K562 (cell line): ENCODE data around the gene FAM83D. TPM values are rescaled to one million over a fixed set of nuclear protein-coding genes. Genes with fewer than 3 reads are reported as not detected.

ENCODE experiments used
- ARHGAP35 ChIP-seq: fragments of 450-650 bp; IDR thresholded peaks from 2 replicates; pipeline ENCODE4 v1.6.1; 2018; ENCODE audit not compliant: partially characterized antibody
- BMI1 ChIP-seq: fragments of 150-350 bp; IDR thresholded peaks from 2 replicates; pipeline ENCODE4 v1.6.1; 2014; ENCODE audit warnings: low read length
- CBX2 ChIP-seq: fragments of 200-600 bp; sonication (generic); IDR thresholded peaks from one replicate; pipeline ENCODE4 v1.6.1; 2012; ENCODE audit warnings: mild to moderate bottlenecking, low read length, inconsistent platforms; ENCODE audit not compliant: insufficient read depth, poor library complexity, severe bottlenecking
- DNMT1 ChIP-seq: fragments of 450-650 bp; IDR thresholded peaks from 2 replicates; pipeline ENCODE4 v1.6.1; 2016; ENCODE audit warnings: antibody characterized with exemption, mild to moderate bottlenecking
- HMG20A ChIP-seq: fragments of 450-650 bp; formaldehyde crosslinking; conservative IDR thresholded peaks from 2 replicates; pipeline ENCODE4 v1.4.0; 2020; ENCODE audit warnings: mild to moderate bottlenecking, mixed read lengths
- NFATC3 ChIP-seq: fragments of 450-650 bp; IDR thresholded peaks from 2 replicates; pipeline ENCODE4 v1.6.1; 2017; ENCODE audit warnings: mild to moderate bottlenecking
- POLR2AphosphoS5 ChIP-seq: IDR thresholded peaks from 2 replicates; pipeline ENCODE4 v1.6.1; 2011; ENCODE audit warnings: mild to moderate bottlenecking, low read depth, low read length, moderate library complexity; ENCODE audit not compliant: control insufficient read depth, insufficient read depth
- POU5F1 ChIP-seq: fragments of 150-350 bp; IDR thresholded peaks from 2 replicates; pipeline ENCODE4 v1.6.1; 2014; ENCODE audit warnings: borderline replicate concordance, low read length, low read depth, mild to moderate bottlenecking; ENCODE audit not compliant: partially characterized antibody
- RAD51 ChIP-seq: fragments of 450-650 bp; IDR thresholded peaks from 2 replicates; pipeline ENCODE4 v1.7.1; 2016; ENCODE audit warnings: low read depth, mild to moderate bottlenecking, borderline replicate concordance
- RBM14 ChIP-seq: fragments of 200-400 bp; formaldehyde crosslinking; IDR thresholded peaks from 2 replicates; pipeline ENCODE4 v1.6.1; 2018; ENCODE audit warnings: low read depth, mild to moderate bottlenecking, low read length, moderate library complexity, borderline replicate concordance; ENCODE audit not compliant: insufficient read depth
- STAT5B ChIP-seq: fragments of 250-450 bp; sonication (Bioruptor Pico); IDR thresholded peaks from 2 replicates; pipeline ENCODE4 v1.8.0; 2021; ENCODE audit warnings: mild to moderate bottlenecking, inconsistent platforms
- ZFX ChIP-seq: sonication (generic); formaldehyde crosslinking; IDR thresholded peaks from 2 replicates; pipeline ENCODE4 v1.8.0; 2022; ENCODE audit warnings: mild to moderate bottlenecking, missing genetic modification reagents, moderate library complexity
- ZKSCAN1 ChIP-seq: fragments of 150-350 bp; IDR thresholded peaks from 2 replicates; pipeline ENCODE4 v1.6.1; 2016; ENCODE audit warnings: low read depth, low read length
- ZNF586 ChIP-seq: fragments of 450-650 bp; formaldehyde crosslinking; conservative IDR thresholded peaks from 2 replicates; pipeline ENCODE4 v1.4.0; 2020; ENCODE audit warnings: mild to moderate bottlenecking, moderate library complexity
- ZNF778 ChIP-seq: fragments of 450-650 bp; formaldehyde crosslinking; IDR thresholded peaks from 2 replicates; pipeline ENCODE4 v1.4.0; 2020; ENCODE audit warnings: mild to moderate bottlenecking, moderate library complexity
- polyA plus RNA-seq, 8 experiments: library from polyadenylated mRNA; depleted of rRNA in 4 of 8; stranded (reverse) in 5 of 8; unstranded in 3 of 8; fragments of >200 nt; fragmentation: Nextera tagmentation in 2 of 8; fragmentation: Illumina TruSeq in 1 of 8; extraction: Ambion mirVana in 2 of 8; extraction: Trizol in 1 of 8; gene quantifications; 2 replicates each; pipeline versions ENCODE4 v1.2.1 to v1.2.3, GENCODE V29; 2011 to 2014; ENCODE audit warnings: inconsistent platforms in 1 of 8, missing spikeins in 1 of 8
- total RNA-seq, 7 experiments: library from RNA; depleted of rRNA in 6 of 7; stranded (reverse); fragments of >200 nt in 6 of 7; fragmentation: Illumina TruSeq in 2 of 7; extraction: Trizol in 2 of 7; gene quantifications; 2 replicates each; pipeline versions ENCODE4 v1.2.1 to v1.2.3, GENCODE V29; 2011 to 2021; ENCODE audit warnings: low replicate concordance in 1 of 7
- TF ChIP-seq, protein P1 (sequence below): fragments of 250-450 bp; sonication (Bioruptor Pico); IDR thresholded peaks from 2 replicates; pipeline ENCODE4 v1.8.0; 2022; ENCODE audit warnings: moderate library complexity, mild to moderate bottlenecking, inconsistent platforms
- TF ChIP-seq, protein P2 (sequence below): fragments of 200-400 bp; formaldehyde crosslinking; IDR thresholded peaks from 2 replicates; pipeline ENCODE4 v1.6.1; 2017; ENCODE audit warnings: mild to moderate bottlenecking, low read depth, low read length, moderate library complexity
- TF ChIP-seq, protein P3 (sequence below): sonication (generic); formaldehyde crosslinking; IDR thresholded peaks from 2 replicates; pipeline ENCODE4 v1.8.0; 2022; ENCODE audit warnings: missing genetic modification reagents, mild to moderate bottlenecking, borderline replicate concordance
- TF ChIP-seq, protein P4 (sequence below): fragments of 450-650 bp; formaldehyde crosslinking; IDR thresholded peaks from 2 replicates; pipeline ENCODE4 v1.4.0; 2020; ENCODE audit warnings: mild to moderate bottlenecking
- TF ChIP-seq, protein P5 (sequence below), 2 experiments: IDR thresholded peaks; 2 replicates each; pipeline ENCODE4 v1.6.1; 2011; ENCODE audit warnings: borderline replicate concordance in 1 of 2, control low read depth in 1 of 2, low read depth in 1 of 2, low read length in 1 of 2, mild to moderate bottlenecking in 1 of 2, mixed read lengths in 1 of 2, moderate library complexity in 1 of 2; ENCODE audit not compliant: insufficient read depth in 1 of 2, insufficient read length in 1 of 2, poor library complexity in 1 of 2, severe bottlenecking in 1 of 2; ENCODE audit errors: extremely low read depth in 1 of 2

FAM83D gene
- total and polyA plus RNA-seq, 9 of the 15 experiments (the other 6 are each of a cell fraction or from before 2014, with no cell fraction given): 8.2 to 66.1 (median 43.5) TPM

DNA sequence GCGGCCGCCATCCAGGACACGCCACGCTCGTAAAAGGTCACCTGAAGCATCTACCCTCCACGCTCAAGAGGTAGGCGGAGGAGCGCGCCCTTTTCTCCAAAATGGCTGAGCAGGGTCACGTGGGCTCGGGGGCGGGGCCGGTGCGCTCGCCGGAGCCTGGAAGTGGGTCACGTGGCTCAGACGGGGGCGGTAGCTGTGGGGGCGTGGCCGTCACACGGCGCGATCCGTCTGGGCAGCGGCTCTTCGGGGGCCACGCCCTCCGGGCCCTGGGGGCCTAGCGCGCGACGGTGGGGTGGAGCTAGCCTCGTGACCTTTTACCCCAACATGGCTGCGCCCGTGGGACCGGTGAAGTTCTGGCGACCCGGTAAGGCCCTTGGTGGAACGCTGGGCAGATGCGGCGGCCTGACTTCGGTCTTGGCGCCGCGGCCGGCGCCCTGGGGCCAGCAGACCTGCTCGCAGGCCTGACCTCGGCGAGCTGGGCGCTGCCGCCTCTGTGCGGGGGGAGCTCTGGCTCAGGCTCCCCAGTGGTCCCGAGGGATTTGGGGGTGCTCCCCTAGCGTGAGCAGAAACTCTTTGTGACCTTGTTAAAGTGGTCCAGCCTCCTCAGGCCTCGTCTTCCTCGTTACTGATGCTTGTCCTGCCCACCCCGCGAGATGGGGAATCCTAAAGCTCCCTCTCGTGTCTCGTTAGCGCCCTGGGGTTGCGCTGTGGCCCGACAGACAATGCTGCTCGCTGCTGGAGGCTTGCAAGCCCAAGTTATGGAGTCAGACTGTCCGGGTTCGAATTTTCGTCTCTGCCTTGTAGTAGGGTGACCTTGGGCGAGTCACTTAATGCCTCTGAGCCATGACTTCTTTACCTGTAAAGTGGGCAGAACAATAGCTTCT lies 36.1 kb downstream of the FAM83D start, which contains the start of gene DHX35 (continued):
- TF ChIP-seq, protein P1, sequence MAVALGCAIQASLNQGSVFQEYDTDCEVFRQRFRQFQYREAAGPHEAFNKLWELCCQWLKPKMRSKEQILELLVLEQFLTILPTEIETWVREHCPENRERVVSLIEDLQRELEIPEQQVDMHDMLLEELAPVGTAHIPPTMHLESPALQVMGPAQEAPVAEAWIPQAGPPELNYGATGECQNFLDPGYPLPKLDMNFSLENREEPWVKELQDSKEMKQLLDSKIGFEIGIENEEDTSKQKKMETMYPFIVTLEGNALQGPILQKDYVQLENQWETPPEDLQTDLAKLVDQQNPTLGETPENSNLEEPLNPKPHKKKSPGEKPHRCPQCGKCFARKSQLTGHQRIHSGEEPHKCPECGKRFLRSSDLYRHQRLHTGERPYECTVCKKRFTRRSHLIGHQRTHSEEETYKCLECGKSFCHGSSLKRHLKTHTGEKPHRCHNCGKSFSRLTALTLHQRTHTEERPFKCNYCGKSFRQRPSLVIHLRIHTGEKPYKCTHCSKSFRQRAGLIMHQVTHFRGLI (CRISPR knock-in tag): no peak
- TF ChIP-seq ARHGAP35 (no peak), HMG20A (CRISPR knock-in tag) (no peak), BMI1 (no peak), ZNF586 (no peak), ZNF778 (no peak), RBM14 (no peak), ZKSCAN1 (0 out of 2 replicates have a peak, but pooled peaks have one; percentile 28), CBX2 (no peak), STAT5B (CRISPR knock-in tag) (no peak), POU5F1 (no peak), NFATC3 (no peak), ZFX (peak; percentile 94), RAD51 (peak; percentile 99), POLR2AphosphoS5 (peak; percentile 82), DNMT1 (no peak)
- TF ChIP-seq, protein P2, sequence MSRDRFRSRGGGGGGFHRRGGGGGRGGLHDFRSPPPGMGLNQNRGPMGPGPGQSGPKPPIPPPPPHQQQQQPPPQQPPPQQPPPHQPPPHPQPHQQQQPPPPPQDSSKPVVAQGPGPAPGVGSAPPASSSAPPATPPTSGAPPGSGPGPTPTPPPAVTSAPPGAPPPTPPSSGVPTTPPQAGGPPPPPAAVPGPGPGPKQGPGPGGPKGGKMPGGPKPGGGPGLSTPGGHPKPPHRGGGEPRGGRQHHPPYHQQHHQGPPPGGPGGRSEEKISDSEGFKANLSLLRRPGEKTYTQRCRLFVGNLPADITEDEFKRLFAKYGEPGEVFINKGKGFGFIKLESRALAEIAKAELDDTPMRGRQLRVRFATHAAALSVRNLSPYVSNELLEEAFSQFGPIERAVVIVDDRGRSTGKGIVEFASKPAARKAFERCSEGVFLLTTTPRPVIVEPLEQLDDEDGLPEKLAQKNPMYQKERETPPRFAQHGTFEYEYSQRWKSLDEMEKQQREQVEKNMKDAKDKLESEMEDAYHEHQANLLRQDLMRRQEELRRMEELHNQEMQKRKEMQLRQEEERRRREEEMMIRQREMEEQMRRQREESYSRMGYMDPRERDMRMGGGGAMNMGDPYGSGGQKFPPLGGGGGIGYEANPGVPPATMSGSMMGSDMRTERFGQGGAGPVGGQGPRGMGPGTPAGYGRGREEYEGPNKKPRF: no peak
- TF ChIP-seq, protein P3, sequence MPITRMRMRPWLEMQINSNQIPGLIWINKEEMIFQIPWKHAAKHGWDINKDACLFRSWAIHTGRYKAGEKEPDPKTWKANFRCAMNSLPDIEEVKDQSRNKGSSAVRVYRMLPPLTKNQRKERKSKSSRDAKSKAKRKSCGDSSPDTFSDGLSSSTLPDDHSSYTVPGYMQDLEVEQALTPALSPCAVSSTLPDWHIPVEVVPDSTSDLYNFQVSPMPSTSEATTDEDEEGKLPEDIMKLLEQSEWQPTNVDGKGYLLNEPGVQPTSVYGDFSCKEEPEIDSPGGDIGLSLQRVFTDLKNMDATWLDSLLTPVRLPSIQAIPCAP (CRISPR knock-in tag): no peak
- TF ChIP-seq, protein P4, sequence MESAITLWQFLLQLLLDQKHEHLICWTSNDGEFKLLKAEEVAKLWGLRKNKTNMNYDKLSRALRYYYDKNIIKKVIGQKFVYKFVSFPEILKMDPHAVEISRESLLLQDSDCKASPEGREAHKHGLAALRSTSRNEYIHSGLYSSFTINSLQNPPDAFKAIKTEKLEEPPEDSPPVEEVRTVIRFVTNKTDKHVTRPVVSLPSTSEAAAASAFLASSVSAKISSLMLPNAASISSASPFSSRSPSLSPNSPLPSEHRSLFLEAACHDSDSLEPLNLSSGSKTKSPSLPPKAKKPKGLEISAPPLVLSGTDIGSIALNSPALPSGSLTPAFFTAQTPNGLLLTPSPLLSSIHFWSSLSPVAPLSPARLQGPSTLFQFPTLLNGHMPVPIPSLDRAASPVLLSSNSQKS (CRISPR knock-in tag): no peak
- TF ChIP-seq, protein P5, sequence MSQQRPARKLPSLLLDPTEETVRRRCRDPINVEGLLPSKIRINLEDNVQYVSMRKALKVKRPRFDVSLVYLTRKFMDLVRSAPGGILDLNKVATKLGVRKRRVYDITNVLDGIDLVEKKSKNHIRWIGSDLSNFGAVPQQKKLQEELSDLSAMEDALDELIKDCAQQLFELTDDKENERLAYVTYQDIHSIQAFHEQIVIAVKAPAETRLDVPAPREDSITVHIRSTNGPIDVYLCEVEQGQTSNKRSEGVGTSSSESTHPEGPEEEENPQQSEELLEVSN (IDR thresholded peaks at IDR 0.05; ENCODE audit: borderline replicate concordance in 1 of 2, extremely low read depth in 1 of 2, insufficient read depth in 1 of 2, insufficient read length in 1 of 2, low read depth in 1 of 2, low read length in 1 of 2, poor library complexity in 1 of 2, severe bottlenecking in 1 of 2): peak; percentile 95 to 96
